ENCODE data around the gene RCVRN.

The RCVRN gene

GRCh38 chr17:9894231-9894630 is 10.8 kb downstream of the RCVRN start:
- DNase-seq = no peak

DNA sequence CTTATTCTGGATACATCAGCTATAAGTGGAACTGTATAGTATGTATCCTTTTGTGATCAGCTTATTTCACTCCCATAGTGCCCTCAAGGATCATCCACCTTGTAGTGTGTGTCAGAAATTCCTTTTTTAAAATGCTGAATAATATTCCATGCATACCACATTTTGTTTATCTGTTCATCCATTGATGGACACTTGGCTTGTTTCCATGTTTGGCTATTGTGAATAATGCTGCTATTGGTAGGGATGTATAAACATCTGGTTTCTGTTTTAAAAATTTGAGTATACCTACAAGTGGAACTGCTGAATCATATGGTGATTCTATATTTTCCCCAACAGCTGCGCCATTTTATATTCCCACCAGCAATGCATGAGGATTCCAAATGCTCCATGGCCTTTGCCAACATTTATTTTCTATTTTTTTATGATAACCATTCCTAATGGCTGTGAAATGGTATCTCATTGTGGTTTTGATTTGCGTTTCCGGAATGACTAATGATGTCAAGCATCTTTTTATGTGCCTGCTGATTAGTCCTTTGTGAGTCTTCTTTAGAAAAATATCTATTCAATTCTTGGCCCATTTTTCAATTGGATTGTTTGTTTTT is 11.6 kb downstream of the RCVRN start:
- DNase-seq = no peak

GRCh38 chr17:9890124-9890523 is 14.9 kb downstream of the RCVRN start:
- no peak for DNase-seq

GRCh38 chr17:9887508-9887907 is 17.6 kb downstream of the RCVRN start:
- DNase-seq = no peak

GRCh38 chr17:9886141-9886930 is 18.7 kb downstream of the RCVRN start:
- DNase-seq = no peak

- no peak for DNase-seq
Measured at GRCh38 chr17:9883451-9883850, 21.6 kb downstream of the RCVRN start.

GRCh38 chr17:9880582-9880999 is 24.5 kb downstream of the RCVRN start:
- no peak for DNase-seq

DNA sequence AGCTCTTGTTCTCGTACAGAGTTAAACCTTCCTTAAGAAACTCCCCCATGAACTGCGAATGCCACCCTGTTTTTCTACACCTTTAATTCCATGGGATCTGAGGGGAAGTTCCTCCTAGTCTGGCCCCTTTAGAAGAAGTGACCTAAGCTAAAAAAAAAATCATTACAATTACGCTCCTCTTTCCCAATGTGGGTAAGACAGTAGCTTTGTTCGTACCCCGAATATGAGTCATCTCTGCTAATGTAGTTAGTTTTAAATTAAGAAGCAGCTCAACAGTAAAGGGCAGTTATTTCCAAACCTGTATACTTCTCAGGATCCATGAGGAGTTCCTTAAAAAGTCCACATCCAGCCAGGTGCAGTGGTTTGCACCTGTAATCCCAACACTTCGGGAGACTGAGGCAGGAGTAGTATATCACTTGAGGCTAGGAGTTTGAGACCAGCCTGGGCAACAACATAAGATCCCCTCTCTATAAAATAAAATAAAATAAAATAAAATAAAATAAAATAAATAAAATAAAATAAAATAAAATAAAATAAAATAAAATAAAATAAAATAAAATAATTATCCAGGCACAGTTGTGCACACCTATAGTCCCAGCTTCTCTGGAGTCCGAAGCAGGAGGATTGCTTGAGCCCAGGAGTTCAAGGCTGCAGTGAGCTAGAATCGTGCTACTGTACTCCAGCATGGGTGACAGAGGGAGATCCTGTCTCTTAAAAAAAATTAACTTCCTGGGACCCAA is 26.1 kb downstream of the RCVRN start:
- DNase-seq = no peak

DNA sequence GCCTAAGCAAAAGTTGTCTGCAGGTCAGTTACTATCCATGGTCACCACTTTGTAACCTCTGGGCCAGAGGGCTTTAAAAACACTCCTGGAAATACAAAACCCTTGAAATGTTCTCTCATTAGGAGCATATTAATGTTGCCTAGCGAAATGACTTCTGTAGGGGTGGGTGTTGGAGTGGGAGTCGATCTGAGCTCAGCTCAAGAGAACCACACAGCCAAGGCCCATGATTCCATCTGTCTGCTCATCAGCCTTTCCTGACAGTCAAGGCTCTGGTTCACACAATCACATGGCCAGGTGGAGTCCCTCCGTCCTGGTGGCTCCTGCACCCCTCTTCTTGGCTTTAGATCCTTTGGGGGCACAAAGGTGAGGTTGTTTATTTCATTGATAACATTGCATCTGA is 26.7 kb downstream of the RCVRN start:
- no peak for DNase-seq

DNA sequence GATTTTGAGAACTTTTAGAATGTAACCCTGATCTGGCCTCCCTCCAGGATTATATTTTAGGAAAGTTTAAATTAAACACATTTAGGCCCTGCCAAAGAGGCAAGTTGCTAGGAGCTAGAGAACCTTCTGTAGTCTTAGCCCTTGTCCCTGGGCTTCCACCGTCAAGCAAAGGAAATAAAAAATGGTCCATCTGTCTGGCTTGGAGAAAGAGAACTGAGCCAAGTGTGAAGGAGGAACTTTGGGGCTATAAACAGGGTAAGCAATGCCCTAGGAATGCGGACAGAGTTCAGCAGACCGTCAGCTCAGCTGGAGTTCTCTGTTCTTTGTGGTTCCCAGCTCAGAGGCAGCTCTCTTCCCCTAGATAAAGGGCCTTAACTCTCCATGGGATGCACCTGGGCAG is 29.6 kb downstream of the RCVRN start:
- DNase-seq = no peak

- DNase-seq = no peak
Measured at GRCh38 chr17:9874722-9875121, 30.3 kb downstream of the RCVRN start.

- DNase-seq = no peak
Measured at GRCh38 chr17:9872852-9873251, 32.2 kb downstream of the RCVRN start.

DNA sequence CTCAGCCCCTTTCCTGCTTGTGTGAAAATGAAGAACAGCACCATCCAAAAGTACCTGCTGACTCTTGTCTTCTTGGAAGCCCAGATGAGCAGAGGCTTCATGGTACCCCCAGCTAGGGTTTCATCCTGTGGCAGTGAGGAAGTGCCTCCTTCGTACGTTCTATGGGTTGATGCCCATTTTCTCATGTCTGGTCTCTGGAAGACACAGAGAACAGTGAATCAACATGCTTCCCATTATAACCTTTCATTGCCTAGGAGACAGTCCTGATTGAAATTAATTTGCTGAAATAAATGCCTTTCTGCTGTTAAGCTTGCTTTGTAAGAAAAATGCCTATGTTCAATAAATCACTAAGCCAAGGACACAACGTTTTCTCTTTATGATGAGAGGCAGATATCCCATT is 36.5 kb downstream of the RCVRN start:
- no peak for DNase-seq

- no peak for DNase-seq
Measured at GRCh38 chr17:9865586-9865985, 39.5 kb downstream of the RCVRN start.

GRCh38 chr17:9862949-9863348 is 42.1 kb downstream of the RCVRN start:
- DNase-seq = no peak

DNA sequence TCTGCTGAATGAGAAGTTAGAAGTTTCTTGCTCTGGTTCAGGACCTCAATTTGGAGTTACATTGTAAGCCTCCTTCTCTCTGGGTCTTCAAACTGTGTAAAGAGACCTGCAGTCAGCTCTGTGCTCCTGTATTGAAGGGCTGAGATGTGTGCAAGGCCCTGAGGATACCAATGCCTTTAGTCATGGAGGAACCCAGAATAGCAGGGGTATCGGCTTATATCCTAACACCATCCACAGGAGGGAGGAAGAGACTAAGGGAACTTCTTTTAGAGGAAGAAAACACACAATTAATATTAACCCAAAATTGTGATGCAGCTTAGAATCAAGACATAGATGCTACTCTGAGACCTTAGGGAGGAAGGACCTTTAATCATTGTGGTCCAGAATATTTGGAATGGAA is 42.9 kb downstream of the RCVRN start:
- DNase-seq = no peak

DNA sequence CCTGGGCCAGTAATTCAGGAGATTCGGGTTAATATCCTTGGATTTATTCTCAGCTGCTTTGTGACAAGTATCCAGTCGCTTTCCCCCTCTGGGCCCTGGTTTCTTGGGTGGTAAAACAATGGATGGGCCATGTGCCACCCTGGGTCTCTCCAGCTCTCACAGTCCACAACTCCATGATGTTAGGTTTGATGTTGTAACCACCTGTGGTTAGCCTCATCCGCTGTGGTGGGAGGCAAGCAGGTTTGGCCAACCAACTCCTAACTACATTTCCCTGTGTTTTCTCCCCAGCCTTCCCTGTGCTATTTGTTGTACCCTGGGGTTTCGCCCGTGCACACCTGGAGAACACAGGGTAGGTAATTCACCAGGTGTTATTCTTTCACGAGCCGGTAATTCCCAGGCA is 44.2 kb downstream of the RCVRN start:
- no peak for DNase-seq

- DNase-seq = no peak
Measured at GRCh38 chr17:9859781-9860180, 45.3 kb downstream of the RCVRN start.

- DNase-seq = no peak
Measured at GRCh38 chr17:9855036-9855435, 50.0 kb downstream of the RCVRN start.

GRCh38 chr17:9854255-9854654 is 50.8 kb downstream of the RCVRN start:
- DNase-seq = no peak

- DNase-seq = no peak
Measured at GRCh38 chr17:9850151-9850550, 54.9 kb downstream of the RCVRN start.

All from activated effector memory CD4-positive, alpha-beta T cell treated with anti-CD3 and anti-CD28 coated beads, Interleukin-2, amount 50 U/mL, for 16 hours (primary cell).